IMR-90 (cell line): Measurements from ENCODE around the gene AMBRA1. TPM values are rescaled to one million over a fixed set of nuclear protein-coding genes. Genes with fewer than 3 reads are reported as not detected.

Source experiments
- ATAC-seq: fragments of 200-7000 bp; cut with Tn5 transposase; 2 replicates; pipeline ENCODE4 v1.9.1; 2020; ENCODE audit warnings: low read depth, mild to moderate bottlenecking, moderate library complexity
- BruUV-seq: library from RNA; stranded (reverse); fragments of 400-500 nt; replicated peaks from 2 replicates; lab custom pipeline; 2021; lab: Mats Ljungman, UMichigan
- CTCF ChIA-PET: fragments of 300-600 bp; formaldehyde crosslinking; extraction: SDS; loops from one replicate; lab custom pipeline; 2021; ENCODE audit warnings: antibody characterized with exemption; lab: Yijun Ruan, JAX
- POLR2A ChIA-PET: fragments of 300-600 bp; sonication (Branson Sonifier 250); formaldehyde crosslinking; loops from one replicate; lab custom pipeline; 2022; ENCODE audit warnings: antibody characterized with exemption; ENCODE audit not compliant: unreplicated experiment; lab: Charles Lee
- DNase-seq: peaks from one replicate; pipeline ENCODE4 v3.0.0; 2013
- H2AFZ ChIP-seq: replicated peaks from 2 replicates; pipeline ENCODE3; 2013; ENCODE audit warnings: low read length, mild to moderate bottlenecking; ENCODE audit not compliant: poor library complexity
- H2AK5ac ChIP-seq: 2 replicates; pipeline ENCODE4 v1.6.1; 2013; ENCODE audit warnings: low read depth, low read length, inconsistent platforms
- H2AK9ac ChIP-seq: replicated peaks from 2 replicates; pipeline ENCODE3; 2013; ENCODE audit warnings: mild to moderate bottlenecking, low read depth, low read length, moderate library complexity; ENCODE audit not compliant: poor library complexity
- H2BK120ac ChIP-seq: 2 replicates; pipeline ENCODE4 v1.6.1; 2013; ENCODE audit warnings: low read depth, low read length, inconsistent platforms
- H2BK15ac ChIP-seq: 3 replicates; pipeline ENCODE4 v1.6.1; 2013; ENCODE audit warnings: low read depth, low read length, inconsistent platforms
- H2BK20ac ChIP-seq: 2 replicates; pipeline ENCODE4 v1.6.1; 2013; ENCODE audit warnings: low read depth, mild to moderate bottlenecking, inconsistent platforms, low read length, moderate library complexity
- H2BK5ac ChIP-seq: 2 replicates; pipeline ENCODE4 v1.6.1; 2013; ENCODE audit warnings: mild to moderate bottlenecking, low read depth, low read length, inconsistent platforms; ENCODE audit not compliant: poor library complexity, severe bottlenecking
- H3K14ac ChIP-seq: replicated peaks from 2 replicates; pipeline ENCODE4 v1.6.1; 2013; ENCODE audit warnings: low read depth, low read length, inconsistent platforms
- H3K18ac ChIP-seq: 2 replicates; pipeline ENCODE4 v1.6.1; 2013; ENCODE audit warnings: low read depth, low read length, control low read depth
- H3K23ac ChIP-seq: 2 replicates; pipeline ENCODE4 v1.6.1; 2013; ENCODE audit warnings: low read depth, low read length, inconsistent platforms
- H3K27ac ChIP-seq: 2 replicates; pipeline ENCODE4 v1.5.1; 2013; ENCODE audit warnings: mild to moderate bottlenecking, control low read depth, low read length; ENCODE audit not compliant: insufficient read depth
- H3K27me3 ChIP-seq: 2 replicates; pipeline ENCODE4 v1.6.1; 2013; ENCODE audit warnings: low read length; ENCODE audit not compliant: control insufficient read depth, insufficient read depth
- H3K36me3 ChIP-seq: 2 replicates; pipeline ENCODE4 v1.6.1; 2013; ENCODE audit warnings: low read length, mixed read lengths; ENCODE audit not compliant: control insufficient read depth, insufficient read depth
- H3K4ac ChIP-seq: 2 replicates; pipeline ENCODE4 v1.6.1; 2013; ENCODE audit warnings: low read depth, low read length, inconsistent platforms
- H3K4me1 ChIP-seq: 2 replicates; pipeline ENCODE4 v1.6.1; 2013; ENCODE audit warnings: low read length, mixed read lengths; ENCODE audit not compliant: control insufficient read depth, insufficient read depth
- H3K4me2 ChIP-seq: 2 replicates; pipeline ENCODE4 v1.6.1; 2013; ENCODE audit warnings: low read depth, mild to moderate bottlenecking, control low read depth, low read length, moderate library complexity
- H3K4me3 ChIP-seq: 2 replicates; pipeline ENCODE4 v1.5.1; 2013; ENCODE audit warnings: low read depth, mild to moderate bottlenecking, control low read depth, low read length, moderate library complexity; ENCODE audit not compliant: insufficient read depth
- H3K56ac ChIP-seq: 2 replicates; pipeline ENCODE4 v1.6.1; 2013; ENCODE audit warnings: low read length, inconsistent platforms; ENCODE audit not compliant: insufficient read depth; ENCODE audit errors: extremely low read depth
- H3K79me1 ChIP-seq, 2 experiments: 2 replicates each; pipeline ENCODE4 v1.6.1; 2013; ENCODE audit warnings: low read length in 2 of 2, inconsistent platforms in 1 of 2, low read depth in 1 of 2
- H3K9ac ChIP-seq: 2 replicates; pipeline ENCODE4 v1.6.1; 2013; ENCODE audit warnings: low read depth, low read length, control low read depth
- H3K9me1 ChIP-seq: 2 replicates; pipeline ENCODE4 v1.6.1; 2013; ENCODE audit warnings: low read length, inconsistent platforms; ENCODE audit not compliant: insufficient read depth
- H3K9me3 ChIP-seq: 2 replicates; pipeline ENCODE4 v1.6.1; 2013; ENCODE audit warnings: low read length; ENCODE audit not compliant: control insufficient read depth, insufficient read depth
- H4K20me1 ChIP-seq: 2 replicates; pipeline ENCODE4 v1.6.1; 2013; ENCODE audit warnings: low read length, inconsistent platforms; ENCODE audit not compliant: insufficient read depth
- H4K5ac ChIP-seq: 2 replicates; pipeline ENCODE4 v1.6.1; 2013; ENCODE audit warnings: mild to moderate bottlenecking, low read depth, low read length, control low read depth
- H4K8ac ChIP-seq, 2 experiments: 2 replicates each; pipeline ENCODE4 v1.6.1; 2013; ENCODE audit warnings: low read depth in 2 of 2, low read length in 2 of 2, control low read depth in 1 of 2, inconsistent platforms in 1 of 2
- H4K91ac ChIP-seq: 2 replicates; pipeline ENCODE4 v1.6.1; 2013; ENCODE audit warnings: low read depth, low read length, inconsistent platforms; ENCODE audit not compliant: insufficient read depth
- CEBPB ChIP-seq: IDR thresholded peaks from 2 replicates; pipeline ENCODE4 v1.6.1; 2012; ENCODE audit warnings: low read depth, low read length, improper control_type of control experiment
- WGBS, 2 experiments: methylation state at CpG; one replicate each; pipeline versions ENCODE4 v1.1.5 to v1.1.7; 2013; ENCODE audit warnings: missing lambda C conversion rate in 2 of 2; ENCODE audit not compliant: insufficient read length in 1 of 2; ENCODE audit errors: extremely low coverage in 2 of 2; 5-methylcytosine and 5-hydroxymethylcytosine counted together
- dilution Hi-C: fragments of 300-500 bp; cut with HindIII; formaldehyde crosslinking; loops from one replicate; pipeline ENCODE4 v1.14.3; 2018; ENCODE audit warnings: low sequenced_read_pairs; ENCODE audit not compliant: unreplicated experiment
- in situ Hi-C: fragments of 300-500 bp; cut with MboI; formaldehyde crosslinking; loops from 3 replicates; pipeline ENCODE4 v1.14.3; 2019; ENCODE audit warnings: low sequenced_read_pairs, inconsistent platforms, mixed read lengths
- intact Hi-C: fragments of 100-400 bp; cut with micrococcal nuclease; formaldehyde crosslinking; loops from 2 replicates; pipeline ENCODE4 v1.10.0; 2022
- polyA plus RNA-seq, 3 experiments: library from polyadenylated mRNA; depleted of rRNA; stranded (reverse); fragments of >200 nt; gene quantifications; 2 replicates each; pipeline ENCODE4 v1.2.3, GENCODE V29; 2012; ENCODE audit warnings: low replicate concordance in 1 of 3
- total RNA-seq: library from RNA; depleted of rRNA; stranded (reverse); fragments of >200 nt; gene quantifications from 2 replicates; pipeline ENCODE4 v1.2.3, GENCODE V29; 2012

Gene AMBRA1
- total and polyA plus RNA-seq, 2 of the 4 experiments (the other 2 are of a cell fraction) = 9.4 to 18.3 TPM

- POLR2A ChIA-PET = no interaction called here
These were observed 116.7 kb downstream of the AMBRA1 start for GRCh38 chr11:46477136-46477535.

More at GRCh38 chr11:46477136-46477535, 116.7 kb downstream of the AMBRA1 start:
- in situ Hi-C loops = no loop called here
- H3K4me2 ChIP-seq = no peak overlapping the region
- H2AK9ac ChIP-seq = no peak overlapping the region
- CTCF ChIA-PET = no interaction called here
- H3K18ac ChIP-seq = no peak overlapping the region
- no peak overlapping the region for H2AK5ac ChIP-seq
- no peak overlapping the region for H2AFZ ChIP-seq
- peaks cover 8% of the 10 kb centered on the region; the same call in 1 of the 2 replicates for H4K20me1 ChIP-seq
- no peak overlapping the region for H3K56ac ChIP-seq
- peaks cover 24% of the 10 kb centered on the region in 2 experiments; a peak in 3 of 4 replicates for H3K79me1 ChIP-seq
- no peak overlapping the region for H4K8ac ChIP-seq
- H2BK120ac ChIP-seq = no peak overlapping the region
- no peak overlapping the region for H2BK5ac ChIP-seq
- DNase-seq (no peak), ATAC-seq (no peak)
- intact Hi-C loops = no loop called here
- H2BK15ac ChIP-seq = no peak overlapping the region
- H3K4ac ChIP-seq = no peak overlapping the region
- H2BK20ac ChIP-seq = no peak overlapping the region
- no peaks in the 10 kb centered on the region for H3K36me3 ChIP-seq
- no peak overlapping the region for H3K9ac ChIP-seq
- dilution Hi-C loops = no loop called here
- no peak overlapping the region for H4K91ac ChIP-seq
- H3K27me3 ChIP-seq = no peaks in the 10 kb centered on the region
- no peaks in the 10 kb centered on the region for H3K9me3 ChIP-seq
- peaks cover 3% of the 10 kb centered on the region for H3K9me1 ChIP-seq
- H3K4me3 ChIP-seq = no peak overlapping the region
- WGBS, 2 experiments = no CpG with 5 or more reads among the region's 1 CpG
- H3K4me1 ChIP-seq = no peaks in the 10 kb centered on the region
- H3K27ac ChIP-seq = no peak overlapping the region
- no peak overlapping the region for H3K23ac ChIP-seq
- no TSS peak for BruUV-seq
- H3K14ac ChIP-seq = no peak overlapping the region
- no peak overlapping the region for H4K5ac ChIP-seq
- TF ChIP-seq CEBPB = no peak
